IMR-90 (cell line): ENCODE data around the gene PISD. TPM values are rescaled to one million over a fixed set of nuclear protein-coding genes. Genes with fewer than 3 reads are reported as not detected.

Source experiments
- ATAC-seq: fragments of 200-7000 bp; cut with Tn5 transposase; 2 replicates; pipeline ENCODE4 v1.9.1; 2020; ENCODE audit warnings: low read depth, mild to moderate bottlenecking, moderate library complexity
- BruUV-seq: library from RNA; stranded (reverse); fragments of 400-500 nt; replicated peaks from 2 replicates; lab custom pipeline; 2021; lab: Mats Ljungman, UMichigan
- CTCF ChIA-PET: fragments of 300-600 bp; formaldehyde crosslinking; extraction: SDS; loops from one replicate; lab custom pipeline; 2021; ENCODE audit warnings: antibody characterized with exemption; lab: Yijun Ruan, JAX
- POLR2A ChIA-PET: fragments of 300-600 bp; sonication (Branson Sonifier 250); formaldehyde crosslinking; loops from one replicate; lab custom pipeline; 2022; ENCODE audit warnings: antibody characterized with exemption; ENCODE audit not compliant: unreplicated experiment; lab: Charles Lee
- DNase-seq: peaks from one replicate; pipeline ENCODE4 v3.0.0; 2013
- H2AFZ ChIP-seq: replicated peaks from 2 replicates; pipeline ENCODE3; 2013; ENCODE audit warnings: low read length, mild to moderate bottlenecking; ENCODE audit not compliant: poor library complexity
- H2AK5ac ChIP-seq: 2 replicates; pipeline ENCODE4 v1.6.1; 2013; ENCODE audit warnings: low read depth, low read length, inconsistent platforms
- H2AK9ac ChIP-seq: replicated peaks from 2 replicates; pipeline ENCODE3; 2013; ENCODE audit warnings: mild to moderate bottlenecking, low read depth, low read length, moderate library complexity; ENCODE audit not compliant: poor library complexity
- H2BK120ac ChIP-seq: 2 replicates; pipeline ENCODE4 v1.6.1; 2013; ENCODE audit warnings: low read depth, low read length, inconsistent platforms
- H2BK15ac ChIP-seq: 3 replicates; pipeline ENCODE4 v1.6.1; 2013; ENCODE audit warnings: low read depth, low read length, inconsistent platforms
- H2BK20ac ChIP-seq: 2 replicates; pipeline ENCODE4 v1.6.1; 2013; ENCODE audit warnings: low read depth, mild to moderate bottlenecking, inconsistent platforms, low read length, moderate library complexity
- H2BK5ac ChIP-seq: 2 replicates; pipeline ENCODE4 v1.6.1; 2013; ENCODE audit warnings: mild to moderate bottlenecking, low read depth, low read length, inconsistent platforms; ENCODE audit not compliant: poor library complexity, severe bottlenecking
- H3K14ac ChIP-seq: replicated peaks from 2 replicates; pipeline ENCODE4 v1.6.1; 2013; ENCODE audit warnings: low read depth, low read length, inconsistent platforms
- H3K18ac ChIP-seq: 2 replicates; pipeline ENCODE4 v1.6.1; 2013; ENCODE audit warnings: low read depth, low read length, control low read depth
- H3K23ac ChIP-seq: 2 replicates; pipeline ENCODE4 v1.6.1; 2013; ENCODE audit warnings: low read depth, low read length, inconsistent platforms
- H3K27ac ChIP-seq: 2 replicates; pipeline ENCODE4 v1.5.1; 2013; ENCODE audit warnings: mild to moderate bottlenecking, control low read depth, low read length; ENCODE audit not compliant: insufficient read depth
- H3K27me3 ChIP-seq: 2 replicates; pipeline ENCODE4 v1.6.1; 2013; ENCODE audit warnings: low read length; ENCODE audit not compliant: control insufficient read depth, insufficient read depth
- H3K36me3 ChIP-seq: 2 replicates; pipeline ENCODE4 v1.6.1; 2013; ENCODE audit warnings: low read length, mixed read lengths; ENCODE audit not compliant: control insufficient read depth, insufficient read depth
- H3K4ac ChIP-seq: 2 replicates; pipeline ENCODE4 v1.6.1; 2013; ENCODE audit warnings: low read depth, low read length, inconsistent platforms
- H3K4me1 ChIP-seq: 2 replicates; pipeline ENCODE4 v1.6.1; 2013; ENCODE audit warnings: low read length, mixed read lengths; ENCODE audit not compliant: control insufficient read depth, insufficient read depth
- H3K4me2 ChIP-seq: 2 replicates; pipeline ENCODE4 v1.6.1; 2013; ENCODE audit warnings: low read depth, mild to moderate bottlenecking, control low read depth, low read length, moderate library complexity
- H3K4me3 ChIP-seq: 2 replicates; pipeline ENCODE4 v1.5.1; 2013; ENCODE audit warnings: low read depth, mild to moderate bottlenecking, control low read depth, low read length, moderate library complexity; ENCODE audit not compliant: insufficient read depth
- H3K56ac ChIP-seq: 2 replicates; pipeline ENCODE4 v1.6.1; 2013; ENCODE audit warnings: low read length, inconsistent platforms; ENCODE audit not compliant: insufficient read depth; ENCODE audit errors: extremely low read depth
- H3K79me1 ChIP-seq, 2 experiments: 2 replicates each; pipeline ENCODE4 v1.6.1; 2013; ENCODE audit warnings: low read length in 2 of 2, inconsistent platforms in 1 of 2, low read depth in 1 of 2
- H3K9ac ChIP-seq: 2 replicates; pipeline ENCODE4 v1.6.1; 2013; ENCODE audit warnings: low read depth, low read length, control low read depth
- H3K9me1 ChIP-seq: 2 replicates; pipeline ENCODE4 v1.6.1; 2013; ENCODE audit warnings: low read length, inconsistent platforms; ENCODE audit not compliant: insufficient read depth
- H3K9me3 ChIP-seq: 2 replicates; pipeline ENCODE4 v1.6.1; 2013; ENCODE audit warnings: low read length; ENCODE audit not compliant: control insufficient read depth, insufficient read depth
- H4K20me1 ChIP-seq: 2 replicates; pipeline ENCODE4 v1.6.1; 2013; ENCODE audit warnings: low read length, inconsistent platforms; ENCODE audit not compliant: insufficient read depth
- H4K5ac ChIP-seq: 2 replicates; pipeline ENCODE4 v1.6.1; 2013; ENCODE audit warnings: mild to moderate bottlenecking, low read depth, low read length, control low read depth
- H4K8ac ChIP-seq, 2 experiments: 2 replicates each; pipeline ENCODE4 v1.6.1; 2013; ENCODE audit warnings: low read depth in 2 of 2, low read length in 2 of 2, control low read depth in 1 of 2, inconsistent platforms in 1 of 2
- H4K91ac ChIP-seq: 2 replicates; pipeline ENCODE4 v1.6.1; 2013; ENCODE audit warnings: low read depth, low read length, inconsistent platforms; ENCODE audit not compliant: insufficient read depth
- BHLHE40 ChIP-seq: fragments of 150-350 bp; IDR thresholded peaks from 2 replicates; pipeline ENCODE4 v1.6.1; 2016; ENCODE audit warnings: mild to moderate bottlenecking, low read depth, low read length
- CEBPB ChIP-seq: IDR thresholded peaks from 2 replicates; pipeline ENCODE4 v1.6.1; 2012; ENCODE audit warnings: low read depth, low read length, improper control_type of control experiment
- CHD1 ChIP-seq: IDR thresholded peaks from 2 replicates; pipeline ENCODE4 v1.6.1; 2012; ENCODE audit warnings: low read depth, low read length, improper control_type of control experiment
- ELK1 ChIP-seq: fragments of 150-350 bp; IDR thresholded peaks from 2 replicates; pipeline ENCODE4 v1.6.1; 2016; ENCODE audit warnings: low read depth, mild to moderate bottlenecking, low read length, moderate library complexity, borderline replicate concordance
- FOS ChIP-seq: fragments of 150-350 bp; IDR thresholded peaks from 2 replicates; pipeline ENCODE4 v1.6.1; 2016; ENCODE audit warnings: low read depth, low read length
- MAFK ChIP-seq: IDR thresholded peaks from 2 replicates; pipeline ENCODE4 v1.6.1; 2012; ENCODE audit warnings: low read depth, low read length, improper control_type of control experiment
- MAZ ChIP-seq: IDR thresholded peaks from 2 replicates; pipeline ENCODE4 v1.6.1; 2012; ENCODE audit warnings: low read depth, mild to moderate bottlenecking, low read length, improper control_type of control experiment, moderate library complexity, borderline replicate concordance
- MXI1 ChIP-seq: IDR thresholded peaks from 2 replicates; pipeline ENCODE4 v1.6.1; 2012; ENCODE audit warnings: low read depth, mild to moderate bottlenecking, low read length, moderate library complexity, borderline replicate concordance
- NFE2L2 ChIP-seq: fragments of 150-350 bp; IDR thresholded peaks from 2 replicates; pipeline ENCODE4 v1.6.1; 2016; ENCODE audit warnings: low read depth, mild to moderate bottlenecking, low read length
- POLR2A ChIP-seq: IDR thresholded peaks from 2 replicates; pipeline ENCODE4 v1.6.1; 2012; ENCODE audit warnings: mild to moderate bottlenecking, low read depth, low read length
- RAD21 ChIP-seq: IDR thresholded peaks from 2 replicates; pipeline ENCODE4 v1.6.1; 2012; ENCODE audit warnings: low read length, improper control_type of control experiment
- RCOR1 ChIP-seq: IDR thresholded peaks from 2 replicates; pipeline ENCODE4 v1.6.1; 2012; ENCODE audit warnings: mild to moderate bottlenecking, low read length, improper control_type of control experiment; ENCODE audit not compliant: insufficient replicate concordance
- SMC3 ChIP-seq: fragments of 150-350 bp; IDR thresholded peaks from 2 replicates; pipeline ENCODE4 v1.6.1; 2016; ENCODE audit warnings: low read depth, mild to moderate bottlenecking, antibody characterized with exemption, low read length, moderate library complexity
- USF2 ChIP-seq: fragments of 150-350 bp; IDR thresholded peaks from 2 replicates; pipeline ENCODE4 v1.6.1; 2017; ENCODE audit warnings: mild to moderate bottlenecking, antibody characterized with exemption, low read length, low read depth
- WGBS, 2 experiments: methylation state at CpG; one replicate each; pipeline versions ENCODE4 v1.1.5 to v1.1.7; 2013; ENCODE audit warnings: missing lambda C conversion rate in 2 of 2; ENCODE audit not compliant: insufficient read length in 1 of 2; ENCODE audit errors: extremely low coverage in 2 of 2; 5-methylcytosine and 5-hydroxymethylcytosine counted together
- dilution Hi-C: fragments of 300-500 bp; cut with HindIII; formaldehyde crosslinking; loops from one replicate; pipeline ENCODE4 v1.14.3; 2018; ENCODE audit warnings: low sequenced_read_pairs; ENCODE audit not compliant: unreplicated experiment
- in situ Hi-C: fragments of 300-500 bp; cut with MboI; formaldehyde crosslinking; loops from 3 replicates; pipeline ENCODE4 v1.14.3; 2019; ENCODE audit warnings: low sequenced_read_pairs, inconsistent platforms, mixed read lengths
- intact Hi-C: fragments of 100-400 bp; cut with micrococcal nuclease; formaldehyde crosslinking; loops from 2 replicates; pipeline ENCODE4 v1.10.0; 2022
- polyA plus RNA-seq, 3 experiments: library from polyadenylated mRNA; depleted of rRNA; stranded (reverse); fragments of >200 nt; gene quantifications; 2 replicates each; pipeline ENCODE4 v1.2.3, GENCODE V29; 2012; ENCODE audit warnings: low replicate concordance in 1 of 3
- total RNA-seq: library from RNA; depleted of rRNA; stranded (reverse); fragments of >200 nt; gene quantifications from 2 replicates; pipeline ENCODE4 v1.2.3, GENCODE V29; 2012

The PISD gene
- total and polyA plus RNA-seq, 2 of the 4 experiments (the other 2 are of a cell fraction): 34.1 to 48.8 TPM

GRCh38 chr22:31604137-31604705 is 57.8 kb downstream of the PISD start (continued):
- no peak for TF ChIP-seq BHLHE40

GRCh38 chr22:31603574-31603973 is 58.4 kb downstream of the PISD start:
- H3K27ac ChIP-seq: no peak overlapping the region
- H4K8ac ChIP-seq: peak overlapping the region in 1 of 2 experiments; percentile 77; a peak in 1 of 4 replicates
- BruUV-seq: no TSS peak
- H3K79me1 ChIP-seq: 0 out of 4 replicates have a peak, but pooled peaks cover 0 to 6% of the 10 kb centered on the region in 2 experiments
- H3K36me3 ChIP-seq: peaks cover 2% of the 10 kb centered on the region; the same call in 1 of the 2 replicates
- H3K4ac ChIP-seq: peak overlapping the region; percentile 81
- H2BK120ac ChIP-seq: peak overlapping the region; percentile 71; the same call in 1 of the 2 replicates
- H3K18ac ChIP-seq: no peak overlapping the region; the same call in 1 of the 2 replicates
- no peak for ATAC-seq
- H4K5ac ChIP-seq: 0 out of 2 replicates have a peak overlapping the region, but pooled peaks have one; percentile 11
- peak overlapping the region; percentile 69; the same call in 1 of the 2 replicates for H3K14ac ChIP-seq
- H3K56ac ChIP-seq: no peak overlapping the region
- H3K4me1 ChIP-seq: peaks cover 8% of the 10 kb centered on the region
- H2BK5ac ChIP-seq: no peak overlapping the region
- dilution Hi-C loops (no loop called here), in situ Hi-C loops (no loop called here), intact Hi-C loops (no loop called here)
- no peak for DNase-seq
- H4K20me1 ChIP-seq: no peaks in the 10 kb centered on the region
- peak overlapping the region; percentile 66 for H4K91ac ChIP-seq
- no peak overlapping the region for H3K9ac ChIP-seq
- no peak overlapping the region for H3K4me2 ChIP-seq
- WGBS, 2 experiments: 100% methylated on average over 1 of the region's 5 CpGs; no CpG with 5 or more reads in 1 of the 2 experiments
- CTCF ChIA-PET: no interaction called here
- H2AK5ac ChIP-seq: peak overlapping the region; percentile 89; the same call in 1 of the 2 replicates
- no peak overlapping the region for H3K4me3 ChIP-seq
- no peak overlapping the region for H2AFZ ChIP-seq
- POLR2A ChIA-PET: interaction anchor here (0.7 kb wide), 1 partner anchor 1055 kb away, joined by 3 read pairs; no protein-coding TSS in a partner anchor
- no peaks in the 10 kb centered on the region for H3K9me3 ChIP-seq
- H2BK20ac ChIP-seq: peak overlapping the region; percentile 81
- peak overlapping the region; percentile 94; the same call in 1 of the 3 replicates for H2BK15ac ChIP-seq
- no peak overlapping the region for H3K23ac ChIP-seq
- H3K9me1 ChIP-seq: peaks cover 31% of the 10 kb centered on the region
- no peaks in the 10 kb centered on the region for H3K27me3 ChIP-seq
- H2AK9ac ChIP-seq: peak overlapping the region; percentile 44
- no peak for TF ChIP-seq CEBPB
- TF ChIP-seq RAD21: no peak
- TF ChIP-seq BHLHE40: no peak
- TF ChIP-seq MAFK: no peak
- TF ChIP-seq CHD1: no peak
- TF ChIP-seq POLR2A: no peak
- no peak for TF ChIP-seq NFE2L2
- TF ChIP-seq USF2: no peak
- no peak for TF ChIP-seq ELK1
- TF ChIP-seq SMC3: no peak
- TF ChIP-seq RCOR1: no peak
- no peak for TF ChIP-seq MAZ
- no peak for TF ChIP-seq FOS
- TF ChIP-seq MXI1: no peak
